ENCODE data around the gene ADAMTS17.
A peak's percentile ranks its signal among the peaks of the same experiment; 100 is the strongest.

The ADAMTS17 gene, protein sequence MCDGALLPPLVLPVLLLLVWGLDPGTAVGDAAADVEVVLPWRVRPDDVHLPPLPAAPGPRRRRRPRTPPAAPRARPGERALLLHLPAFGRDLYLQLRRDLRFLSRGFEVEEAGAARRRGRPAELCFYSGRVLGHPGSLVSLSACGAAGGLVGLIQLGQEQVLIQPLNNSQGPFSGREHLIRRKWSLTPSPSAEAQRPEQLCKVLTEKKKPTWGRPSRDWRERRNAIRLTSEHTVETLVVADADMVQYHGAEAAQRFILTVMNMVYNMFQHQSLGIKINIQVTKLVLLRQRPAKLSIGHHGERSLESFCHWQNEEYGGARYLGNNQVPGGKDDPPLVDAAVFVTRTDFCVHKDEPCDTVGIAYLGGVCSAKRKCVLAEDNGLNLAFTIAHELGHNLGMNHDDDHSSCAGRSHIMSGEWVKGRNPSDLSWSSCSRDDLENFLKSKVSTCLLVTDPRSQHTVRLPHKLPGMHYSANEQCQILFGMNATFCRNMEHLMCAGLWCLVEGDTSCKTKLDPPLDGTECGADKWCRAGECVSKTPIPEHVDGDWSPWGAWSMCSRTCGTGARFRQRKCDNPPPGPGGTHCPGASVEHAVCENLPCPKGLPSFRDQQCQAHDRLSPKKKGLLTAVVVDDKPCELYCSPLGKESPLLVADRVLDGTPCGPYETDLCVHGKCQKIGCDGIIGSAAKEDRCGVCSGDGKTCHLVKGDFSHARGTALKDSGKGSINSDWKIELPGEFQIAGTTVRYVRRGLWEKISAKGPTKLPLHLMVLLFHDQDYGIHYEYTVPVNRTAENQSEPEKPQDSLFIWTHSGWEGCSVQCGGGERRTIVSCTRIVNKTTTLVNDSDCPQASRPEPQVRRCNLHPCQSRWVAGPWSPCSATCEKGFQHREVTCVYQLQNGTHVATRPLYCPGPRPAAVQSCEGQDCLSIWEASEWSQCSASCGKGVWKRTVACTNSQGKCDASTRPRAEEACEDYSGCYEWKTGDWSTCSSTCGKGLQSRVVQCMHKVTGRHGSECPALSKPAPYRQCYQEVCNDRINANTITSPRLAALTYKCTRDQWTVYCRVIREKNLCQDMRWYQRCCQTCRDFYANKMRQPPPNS

DNA sequence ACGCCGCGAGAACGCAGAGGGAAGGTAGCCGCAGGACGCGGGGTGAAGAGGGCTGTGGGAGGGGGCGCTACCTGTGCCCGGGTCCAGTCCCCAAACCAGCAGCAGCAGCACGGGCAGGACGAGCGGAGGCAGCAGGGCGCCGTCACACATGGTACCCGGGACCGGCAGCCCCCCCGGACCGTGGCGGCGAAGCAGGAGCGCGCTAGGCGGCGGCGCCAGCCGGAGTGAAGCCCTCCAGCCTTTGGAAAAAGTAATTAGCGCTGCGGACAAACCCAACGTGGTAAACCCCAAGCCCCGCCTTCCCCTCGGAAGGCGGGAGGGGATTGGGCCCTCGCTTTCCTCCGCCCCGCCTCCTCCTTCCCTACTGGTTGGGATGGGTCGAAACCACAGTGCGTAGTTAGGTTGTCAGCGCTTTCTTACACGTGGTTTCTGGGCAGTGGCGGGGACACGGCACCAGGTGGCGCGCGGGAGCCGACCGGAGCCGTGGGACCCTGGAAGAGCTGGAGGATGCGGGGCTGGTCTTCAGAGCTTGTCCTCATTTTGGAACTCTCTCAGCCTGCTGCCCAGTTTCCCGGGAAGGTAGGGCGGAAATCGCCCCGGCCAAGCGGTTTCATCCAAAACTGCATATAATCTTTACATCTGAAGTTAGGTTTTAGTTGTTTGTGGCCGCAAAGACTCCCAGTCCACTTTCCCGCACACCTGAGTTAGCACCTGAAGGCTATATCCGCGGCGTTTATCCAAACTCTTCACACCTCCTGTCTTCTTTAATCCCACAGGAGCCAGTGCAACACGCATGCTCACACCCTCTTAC lies at the start of gene ADAMTS17:
Gene ADAMTS17 (minus strand): TSS at position 226 of the 811 bp plus-strand sequence. CDS start 76 bp downstream, at position 150.
- peak; percentile 58 to 98 (median 90) for DNase-seq

DNA sequence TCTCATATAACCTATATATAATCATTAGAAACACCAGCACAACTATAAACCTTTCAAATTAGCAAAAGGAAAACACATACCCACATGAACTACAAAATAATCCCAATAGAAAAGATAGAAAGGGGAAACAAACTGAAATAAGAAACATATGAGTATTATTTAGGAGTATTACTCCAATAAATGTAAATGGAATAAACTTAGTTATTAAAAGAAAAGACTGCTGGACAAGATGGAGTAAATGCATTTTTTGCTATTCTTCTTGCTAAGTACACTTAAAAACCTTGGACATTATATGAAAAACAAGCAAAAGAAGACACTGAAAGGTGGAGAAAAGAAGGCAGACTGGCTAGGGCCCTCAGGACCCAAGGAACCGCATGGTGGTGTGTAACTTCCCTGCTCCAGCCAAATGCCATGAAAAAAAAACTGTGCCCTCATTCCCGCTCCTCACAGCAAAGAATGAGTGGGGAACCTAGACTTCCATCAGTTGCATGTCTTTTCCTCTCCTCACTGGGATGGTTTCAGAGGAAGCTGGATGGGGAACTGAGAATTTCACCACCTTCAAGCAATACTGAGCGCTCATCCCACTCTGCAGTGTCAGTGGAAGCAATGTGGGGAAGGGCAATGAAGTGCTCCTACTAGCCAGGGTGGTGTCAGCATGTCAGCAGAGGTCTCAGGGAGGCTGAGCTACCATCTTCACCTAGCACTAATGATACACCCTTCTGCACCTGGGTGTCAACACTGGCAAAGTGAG lies 43.7 kb upstream of the ADAMTS17 start:
- no peak for DNase-seq

DNA sequence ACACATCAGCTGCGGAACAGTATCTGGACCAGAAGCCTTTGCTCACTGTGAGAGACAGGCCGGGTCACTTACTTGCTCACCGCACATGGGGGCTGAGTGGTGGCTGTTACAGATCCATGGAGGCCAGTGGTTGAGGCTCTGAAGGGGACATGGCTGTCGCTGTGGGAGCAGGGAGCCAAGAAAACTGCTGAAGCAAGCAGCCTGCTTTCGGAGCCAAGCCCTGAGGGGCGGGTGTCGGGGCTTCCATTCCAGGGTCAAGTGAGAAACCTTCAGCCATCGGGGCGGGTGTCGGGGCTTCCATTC lies 42.3 kb upstream of the ADAMTS17 start:
- no peak for DNase-seq

DNA sequence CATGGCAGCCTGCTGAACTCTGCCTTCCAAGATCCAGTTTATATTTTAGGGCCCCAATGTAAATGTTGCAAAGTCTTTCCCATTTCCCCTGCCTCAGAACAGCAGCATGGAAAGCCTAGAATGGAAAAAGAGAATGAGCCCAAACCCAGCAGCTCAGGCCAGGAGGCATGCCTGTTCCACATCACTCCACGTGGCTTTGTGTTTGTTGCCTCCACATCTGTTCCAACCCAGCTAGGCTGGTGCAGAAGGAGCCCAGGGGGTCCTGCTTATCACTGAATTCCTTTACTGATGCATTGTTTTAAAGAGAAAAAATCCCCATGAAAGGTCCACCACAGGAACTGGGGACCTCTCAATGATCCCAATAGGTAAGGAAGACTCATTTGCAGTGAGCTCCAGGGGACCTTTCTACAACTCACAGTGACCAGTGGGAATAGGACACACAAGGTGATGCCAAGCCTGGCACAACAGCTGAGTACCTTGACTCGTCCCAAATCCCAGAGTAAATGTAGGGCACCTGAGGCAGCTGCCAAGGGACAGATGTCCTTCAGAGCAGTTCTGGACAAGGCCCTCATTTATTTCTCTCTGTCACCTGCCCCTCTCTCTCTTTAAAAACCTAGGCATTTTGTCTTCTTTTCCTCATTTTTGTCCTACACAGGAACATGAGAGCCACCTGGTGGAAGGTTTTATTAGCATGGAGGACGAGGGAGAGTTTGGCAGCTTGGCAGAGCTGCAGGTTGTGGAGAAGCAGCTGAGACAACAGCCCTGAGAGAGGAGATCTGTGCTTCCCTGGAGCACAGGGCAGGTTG lies 41.7 kb upstream of the ADAMTS17 start:
- DNase-seq, result peak in 5 of 56 donors; percentile 4 to 21 (median 9)

DNA sequence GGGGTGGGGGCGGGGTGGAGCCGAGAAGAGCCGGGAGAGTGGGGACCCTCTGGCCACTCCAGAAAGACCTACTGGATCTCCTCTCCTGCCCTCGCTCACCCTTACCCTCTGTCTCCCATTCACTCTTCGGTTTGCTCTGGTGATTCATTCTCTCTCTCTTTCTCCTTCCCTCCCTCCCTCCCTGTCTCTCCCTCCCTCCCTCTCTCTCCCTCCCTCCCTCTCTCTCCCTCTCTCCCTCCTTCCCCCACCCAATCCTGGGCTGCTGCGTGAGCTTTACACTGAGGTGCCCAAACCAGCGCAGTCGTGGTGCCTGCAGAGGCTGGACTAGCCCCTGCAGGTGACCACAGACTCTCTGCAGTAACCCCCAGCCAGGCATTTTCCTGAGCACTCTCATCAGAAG lies 32.2 kb upstream of the ADAMTS17 start:
- no peak for DNase-seq

DNA sequence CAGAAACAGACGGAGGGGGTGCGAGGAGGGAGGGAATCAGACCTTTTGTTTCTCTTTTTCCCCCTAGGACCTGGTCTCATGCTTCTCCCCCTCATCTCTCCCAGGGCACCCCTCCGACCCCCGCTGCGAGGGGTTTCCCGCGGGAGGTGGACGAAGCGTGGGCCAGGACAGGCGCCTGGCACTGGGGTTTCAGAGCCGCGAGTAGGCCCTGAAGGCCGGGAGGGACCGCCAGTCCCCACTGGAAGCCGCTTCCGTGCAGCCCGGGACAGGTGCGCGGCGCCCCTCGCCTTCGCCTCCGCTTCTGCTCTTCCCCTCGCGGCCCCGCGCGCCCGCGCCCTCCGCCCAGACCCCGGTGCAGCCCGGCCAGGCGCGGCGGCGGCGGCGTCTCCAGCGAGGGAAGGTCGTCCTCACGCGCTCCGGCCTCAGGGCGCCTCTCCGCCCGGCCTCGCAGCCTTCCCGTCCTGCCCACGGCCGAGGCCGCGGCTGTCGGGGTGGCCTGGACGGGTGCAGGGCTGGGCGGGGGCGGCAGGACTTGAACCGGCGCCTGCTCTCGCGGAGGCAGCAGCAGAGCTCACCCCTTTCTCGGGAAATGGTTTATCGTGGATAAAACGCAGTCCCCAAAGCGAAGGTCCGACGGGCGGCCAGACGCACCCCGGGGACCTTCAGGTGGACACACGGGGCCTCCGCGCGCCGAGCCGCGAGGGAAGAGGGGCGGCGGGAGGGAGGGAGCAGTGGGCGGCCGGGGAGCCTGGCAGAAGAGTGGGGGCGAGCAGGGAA lies 31.5 kb upstream of the ADAMTS17 start:
- no peak for DNase-seq

DNA sequence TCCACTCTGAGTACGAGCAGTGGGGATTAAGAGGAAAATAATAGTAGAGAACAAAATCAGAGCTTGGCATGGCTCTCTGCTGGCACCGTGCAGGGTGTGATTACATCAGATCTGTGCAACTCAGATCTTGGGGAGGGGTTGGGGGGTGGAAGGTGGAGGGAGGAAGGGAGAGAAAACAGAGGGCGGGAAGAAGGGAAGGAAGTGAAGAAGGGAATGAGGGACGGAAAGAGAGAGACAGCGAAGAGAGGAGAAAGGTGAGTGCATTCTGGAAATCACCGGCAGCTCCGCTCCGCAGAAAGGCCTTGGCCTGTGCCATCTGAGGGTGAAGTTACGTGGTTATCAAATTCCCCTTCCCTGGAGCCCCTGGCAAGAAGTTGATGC lies 31.0 kb upstream of the ADAMTS17 start:
- no peak for DNase-seq

DNA sequence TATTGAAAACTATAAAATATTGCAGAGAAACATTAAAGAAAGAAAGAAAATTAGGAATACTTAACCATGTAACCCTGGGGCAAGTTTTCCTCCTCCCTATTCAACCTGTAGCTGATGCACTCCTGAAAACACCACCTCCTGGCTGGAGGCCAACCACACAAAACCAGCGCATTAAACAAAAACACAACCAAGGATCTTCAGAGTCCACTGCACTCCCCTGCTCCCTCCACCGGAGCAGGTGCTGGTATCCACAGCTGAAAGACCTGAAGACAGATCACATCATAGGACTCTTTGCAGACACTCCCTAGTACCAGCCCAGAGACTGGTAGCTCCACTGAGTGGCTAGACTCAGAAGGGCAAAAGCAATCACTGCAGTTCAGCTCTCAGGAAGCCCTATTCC lies 13.6 kb upstream of the ADAMTS17 start:
- DNase-seq, result no peak

DNA sequence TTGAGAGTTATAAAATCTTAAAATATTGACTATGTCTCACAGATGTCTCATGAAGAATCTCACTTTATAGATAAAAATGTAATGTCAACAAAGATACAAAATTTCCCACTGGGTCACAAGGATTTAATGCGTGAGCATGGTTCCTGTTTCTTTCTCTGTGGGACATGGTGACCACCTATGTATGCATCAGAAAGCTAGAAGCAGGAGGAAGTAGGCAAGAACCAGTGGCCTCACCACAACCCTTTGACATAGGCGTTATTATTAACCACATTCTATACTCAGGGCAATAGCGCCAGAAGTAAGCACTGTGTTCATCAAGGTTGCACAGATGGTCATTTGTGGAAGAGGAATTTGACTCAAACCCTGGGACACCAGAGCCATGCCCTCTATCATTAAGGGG lies 11.7 kb upstream of the ADAMTS17 start:
- no peak for DNase-seq

DNA sequence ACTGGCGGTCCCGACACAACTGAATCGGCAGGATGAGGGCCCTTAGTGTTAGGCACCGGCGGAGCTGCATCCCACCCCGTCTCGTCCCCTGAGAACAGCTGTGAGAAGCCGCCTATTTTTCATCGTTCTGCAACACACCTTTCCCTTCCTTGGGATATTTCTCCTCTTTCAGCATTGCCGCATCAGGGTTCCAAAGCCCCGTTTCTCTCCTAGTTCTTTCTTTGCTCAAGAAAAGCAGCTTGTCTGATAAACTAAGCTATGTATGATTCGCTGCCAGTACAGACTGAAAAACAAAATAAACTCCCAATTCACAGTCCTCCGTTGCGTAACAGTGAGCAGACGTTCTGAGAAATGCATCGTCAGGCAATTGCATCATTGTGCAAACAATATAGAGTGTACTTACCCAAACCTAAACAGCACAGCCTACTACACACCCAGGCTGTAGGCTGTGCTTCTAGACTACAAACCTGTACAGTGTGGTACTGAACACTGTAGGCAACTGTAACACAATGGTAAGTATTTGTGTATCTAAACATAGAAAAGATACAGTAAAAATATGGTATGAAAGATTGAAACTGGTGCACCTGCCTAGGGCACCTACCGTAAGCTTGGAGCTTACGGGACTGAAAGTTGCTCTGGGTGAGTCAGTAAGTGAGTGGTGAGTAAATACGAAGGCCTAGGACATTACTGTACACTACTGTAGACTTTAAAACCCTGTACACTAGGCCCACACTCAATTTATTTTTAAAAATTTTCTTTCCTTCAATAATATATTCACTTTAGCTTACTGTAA lies 8.9 kb upstream of the ADAMTS17 start:
- no peak for DNase-seq

DNA sequence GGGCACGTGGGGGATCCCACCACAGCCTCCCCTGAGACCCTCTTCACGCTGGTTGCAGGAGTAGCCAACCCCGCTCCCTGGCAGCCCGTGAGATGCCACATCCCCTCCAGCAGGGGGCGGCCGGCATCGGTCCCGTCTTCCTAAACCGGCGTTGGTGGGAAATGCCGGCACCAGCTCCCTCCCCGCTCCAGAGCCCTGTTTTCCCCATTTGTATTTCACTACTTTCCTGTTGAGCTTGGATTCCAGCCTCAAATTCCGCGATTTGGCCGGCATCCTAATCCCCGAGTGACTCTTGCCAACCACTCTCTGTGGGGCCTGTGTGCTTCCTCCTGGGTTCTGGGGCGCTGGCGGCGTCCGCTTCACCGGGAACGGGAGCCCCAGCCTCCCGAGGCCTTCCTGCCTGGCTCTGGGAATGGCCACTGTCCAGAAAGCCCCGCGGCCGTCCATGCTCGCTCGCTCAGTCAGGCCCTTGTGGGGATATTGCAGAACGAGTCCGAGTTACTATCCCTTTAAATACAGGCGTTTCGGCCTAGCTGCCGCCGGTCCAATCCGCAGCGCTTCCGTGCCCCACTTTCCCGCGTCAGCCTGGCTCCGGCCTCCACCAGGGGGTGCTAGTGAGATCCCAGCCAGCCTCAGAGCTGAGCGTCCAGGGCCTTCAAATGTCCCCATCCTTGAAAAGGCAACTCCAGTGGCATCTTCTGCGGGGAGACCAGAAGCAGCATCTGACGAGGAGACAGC lies 8.1 kb upstream of the ADAMTS17 start:
- DNase-seq, result peak; percentile 20 to 95 (median 85)

DNA sequence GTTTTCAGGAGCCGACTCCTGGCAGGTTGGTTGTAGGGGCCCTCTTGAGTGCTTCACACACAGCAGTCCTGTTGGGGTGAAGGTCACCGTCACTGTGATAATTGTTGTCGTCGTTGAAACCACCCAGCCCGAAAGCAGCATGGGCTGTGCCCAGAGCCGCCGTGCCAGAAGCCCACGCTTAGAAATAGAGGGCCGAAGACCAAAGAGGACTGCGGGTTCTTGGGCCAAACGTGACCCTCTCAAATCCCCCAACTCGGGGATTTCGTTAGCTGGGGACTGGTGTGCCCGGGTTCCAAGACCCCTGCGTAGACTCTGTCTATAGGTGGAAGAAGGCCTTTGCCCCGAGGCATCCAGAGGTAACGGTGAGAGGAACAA lies 7.5 kb upstream of the ADAMTS17 start:
- no peak for DNase-seq

DNA sequence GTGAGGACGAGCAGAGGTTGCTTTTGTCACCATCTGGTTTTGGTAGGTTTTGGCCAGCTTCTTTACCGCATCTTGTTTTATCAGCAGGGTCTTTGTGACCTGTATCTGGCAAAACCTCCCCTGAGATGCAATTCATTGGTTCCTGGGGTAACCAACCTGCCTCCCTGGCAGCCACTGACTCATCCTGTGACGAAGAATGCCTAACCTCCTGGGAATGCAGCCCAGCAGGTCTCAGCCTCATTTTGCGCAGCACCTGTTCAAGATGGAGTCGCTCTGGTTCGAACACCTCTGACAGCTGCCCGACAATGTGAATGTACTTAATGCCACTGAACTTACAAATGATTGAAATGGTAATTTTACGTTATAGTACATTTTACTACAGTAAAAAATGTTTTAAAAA lies 6.8 kb upstream of the ADAMTS17 start:
- no peak for DNase-seq

DNA sequence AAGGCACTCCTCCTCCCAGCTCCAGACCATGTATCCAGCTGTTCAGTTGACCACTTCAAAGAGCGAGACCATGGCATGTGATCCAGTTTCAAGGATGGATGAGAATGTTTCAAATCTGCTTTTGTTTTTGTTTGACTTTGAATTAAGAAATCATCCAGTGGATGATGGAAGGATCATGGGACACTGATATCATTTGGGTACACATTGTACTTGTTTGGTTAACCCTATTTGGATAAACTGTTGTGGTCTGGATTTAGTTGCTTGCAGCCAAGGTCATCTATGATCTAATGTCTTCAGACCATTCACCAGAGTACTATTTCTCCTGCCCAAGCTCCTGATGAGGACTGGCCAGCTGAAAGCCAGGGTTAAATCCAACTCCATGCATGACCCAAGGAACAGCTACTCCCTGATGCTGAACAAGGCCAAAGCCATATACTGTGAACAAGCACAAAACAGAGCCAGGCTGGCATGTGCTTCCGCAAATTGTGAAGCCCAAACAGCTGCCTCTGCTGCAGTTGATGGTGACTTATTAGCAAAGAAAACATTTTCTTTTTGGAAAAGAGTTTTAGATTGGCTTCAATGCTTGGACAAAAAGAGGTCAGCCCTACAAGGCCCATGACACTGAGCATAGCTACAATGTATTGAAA lies 5.2 kb upstream of the ADAMTS17 start:
- no peak for DNase-seq

DNA sequence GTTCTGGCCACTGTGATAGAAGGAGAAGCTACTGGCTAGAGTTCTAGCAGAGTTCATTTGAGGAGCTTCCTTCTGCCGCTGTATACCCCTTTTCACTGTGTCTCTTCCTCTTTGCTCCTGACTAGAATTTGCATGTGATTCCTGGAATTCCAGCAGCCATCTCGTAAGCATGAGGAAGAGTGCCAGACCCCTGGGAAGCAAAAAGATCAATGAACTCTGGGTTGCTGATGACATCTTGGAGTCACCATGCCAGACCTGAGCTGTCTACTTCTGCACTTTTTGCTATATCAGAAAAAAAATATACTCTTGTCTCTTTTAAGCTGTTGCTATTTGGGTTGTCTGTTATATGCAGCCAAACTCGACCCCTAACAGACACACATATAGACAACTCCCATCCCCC lies 3.7 kb upstream of the ADAMTS17 start:
- DNase-seq, result no peak

DNA sequence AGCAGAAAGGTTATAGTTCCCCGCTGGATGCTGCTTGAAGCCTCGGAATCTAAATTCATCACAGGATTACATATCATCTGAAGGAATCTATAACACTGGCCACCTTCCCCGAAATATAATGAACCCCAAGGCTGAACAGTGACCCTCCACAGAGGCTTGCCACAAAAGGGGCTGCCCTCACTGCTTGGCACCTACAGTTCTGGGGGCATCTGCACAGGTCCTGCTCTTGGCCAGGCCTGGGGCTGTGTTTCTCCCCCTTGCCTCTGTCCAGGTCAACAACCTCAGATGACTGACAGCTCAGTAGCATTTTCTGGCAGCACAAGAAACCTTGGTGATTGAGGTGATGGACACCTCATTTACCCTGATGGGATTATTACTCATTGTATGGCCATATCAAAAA lies 1.5 kb upstream of the ADAMTS17 start:
- DNase-seq, result no peak

DNA sequence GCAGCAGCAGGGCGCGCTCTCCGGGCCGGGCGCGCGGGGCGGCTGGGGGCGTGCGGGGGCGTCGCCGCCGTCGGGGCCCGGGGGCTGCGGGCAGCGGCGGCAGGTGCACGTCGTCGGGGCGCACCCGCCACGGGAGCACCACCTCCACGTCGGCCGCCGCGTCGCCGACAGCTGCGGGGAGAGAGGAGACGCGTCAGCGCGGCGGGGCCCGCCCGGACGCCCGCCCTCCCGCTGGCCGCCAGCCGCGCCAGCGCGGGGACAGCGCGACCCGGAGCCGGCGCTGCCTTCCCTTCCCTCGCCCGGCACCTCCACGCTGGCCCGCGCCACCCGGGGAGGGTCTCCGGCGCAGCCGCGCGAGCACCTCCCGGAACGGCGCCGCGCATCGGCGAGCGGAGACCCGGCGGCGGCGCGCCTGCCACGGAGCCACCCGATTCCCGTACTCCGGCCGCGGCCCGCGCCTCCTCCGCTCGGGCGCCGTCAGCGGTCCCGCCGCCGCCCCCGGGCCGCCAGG lies 481 bp downstream of the ADAMTS17 start:
- no peak for DNase-seq
